ENCODE measurements around the gene ITGB3BP.
"Not testable (repeated sequence)": the region's sequence is repeated elsewhere in the genome, so short reads cannot be mapped to it uniquely, and the experiment has no call there.

The ITGB3BP gene

GRCh38 chr1:63522891-63523728 is at the start of gene ITGB3BP, which contains the start of gene EFCAB7:
TSS of gene ITGB3BP (minus strand) at chr1:63523225. CDS start at chr1:63523133, 92 bp downstream.
TSS of gene EFCAB7 (plus strand) at chr1:63523525. CDS start at chr1:63525573, 2,048 bp downstream.
- DNase-seq (ENCODE audit: low spot score): peak; percentile 81

DNA sequence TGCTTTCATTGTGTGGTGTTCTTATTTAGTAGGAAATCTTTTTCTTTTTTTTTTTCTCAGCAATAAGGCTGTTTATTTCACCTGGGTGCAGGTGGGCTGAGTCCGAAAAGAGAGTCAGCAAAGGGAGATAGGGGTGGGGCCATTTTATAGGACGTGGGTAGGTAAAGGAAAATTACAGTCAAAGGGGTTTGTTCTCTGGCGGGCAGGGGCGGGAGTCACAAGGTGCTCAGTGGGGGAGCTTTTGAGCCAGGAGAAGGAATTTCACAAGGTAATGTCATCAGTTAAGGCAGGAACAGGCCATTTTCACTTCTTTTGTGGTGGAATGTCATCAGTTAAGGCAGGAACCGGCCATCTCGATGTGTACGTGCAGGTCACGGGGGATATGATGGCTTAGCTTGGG is 49.7 kb upstream of the ITGB3BP start:
- not testable (repeated sequence) for DNase-seq (ENCODE audit: low spot score)

- DNase-seq (ENCODE audit: low spot score): no peak
Observed at GRCh38 chr1:63569640-63570316, 46.8 kb upstream of the ITGB3BP start.

DNA sequence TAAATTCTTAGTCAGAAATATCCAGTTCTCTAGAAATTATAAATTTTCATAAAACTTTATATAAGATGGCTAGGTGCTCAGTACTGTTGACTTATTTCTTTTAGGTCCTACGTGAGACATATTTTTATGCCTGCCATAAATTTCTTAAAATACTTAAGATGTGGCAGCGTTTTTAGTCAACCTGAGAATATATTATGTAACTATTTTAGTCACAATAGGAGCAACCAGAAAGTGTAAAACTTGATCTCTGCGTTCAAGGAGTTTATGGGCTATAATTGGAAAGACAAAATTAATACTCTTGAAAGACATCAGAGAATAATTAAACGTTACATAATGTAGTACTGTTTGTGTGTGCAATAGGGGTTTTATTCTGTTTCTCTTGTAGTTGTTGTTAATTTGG is 46.0 kb upstream of the ITGB3BP start:
- no peak for DNase-seq (ENCODE audit: low spot score)

DNA sequence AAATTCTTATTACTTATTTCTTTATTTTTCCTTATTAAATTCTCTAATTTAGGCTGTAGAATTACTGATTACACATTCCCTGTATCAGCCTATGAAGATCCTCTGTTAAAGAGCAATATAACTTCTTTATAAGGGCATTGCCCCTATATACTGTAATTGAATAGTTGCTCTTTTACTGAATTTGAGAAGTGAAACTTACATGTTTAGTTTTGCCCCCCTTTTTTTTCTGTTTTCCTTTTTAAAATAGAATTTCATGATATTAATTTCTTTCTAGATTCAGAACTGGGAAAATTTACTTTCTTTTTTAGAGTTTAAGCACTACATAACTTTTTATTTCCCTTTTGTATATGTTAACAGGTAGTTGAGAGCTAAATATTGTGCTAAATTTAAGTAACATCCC is 40.7 kb upstream of the ITGB3BP start:
- DNase-seq (ENCODE audit: low spot score): no peak

GRCh38 chr1:63559357-63559756 is 36.3 kb upstream of the ITGB3BP start:
- DNase-seq (ENCODE audit: low spot score): no peak

DNA sequence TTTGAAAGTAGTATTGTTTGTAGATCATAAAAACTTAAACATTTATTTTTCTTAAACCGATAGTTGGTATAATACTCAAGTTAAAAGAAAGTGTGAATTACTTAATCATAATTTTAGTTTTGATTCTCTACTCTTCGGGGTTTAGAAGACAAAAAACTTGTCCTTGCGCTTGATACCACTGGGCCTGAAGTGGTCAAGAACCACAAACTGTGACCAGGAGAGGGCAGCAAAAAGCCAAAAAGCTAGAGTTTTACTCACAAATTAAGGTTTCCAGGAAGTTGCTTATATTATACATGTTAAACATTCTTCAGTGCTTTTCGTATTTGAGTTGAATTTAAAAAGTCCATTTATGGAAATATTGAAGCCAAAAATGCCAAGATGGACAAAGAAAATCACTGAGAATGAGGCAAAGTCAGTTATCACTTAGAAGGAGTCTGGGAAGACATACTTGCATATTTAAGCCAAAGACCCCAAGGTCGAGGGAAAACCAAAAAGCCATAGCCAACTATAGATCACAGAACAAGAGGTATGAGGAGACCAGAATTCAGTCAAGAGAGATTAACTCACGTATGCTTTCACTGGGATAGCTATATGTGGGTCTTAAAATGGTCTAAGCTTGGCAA is 34.5 kb upstream of the ITGB3BP start:
- DNase-seq (ENCODE audit: low spot score): peak; percentile 22

DNA sequence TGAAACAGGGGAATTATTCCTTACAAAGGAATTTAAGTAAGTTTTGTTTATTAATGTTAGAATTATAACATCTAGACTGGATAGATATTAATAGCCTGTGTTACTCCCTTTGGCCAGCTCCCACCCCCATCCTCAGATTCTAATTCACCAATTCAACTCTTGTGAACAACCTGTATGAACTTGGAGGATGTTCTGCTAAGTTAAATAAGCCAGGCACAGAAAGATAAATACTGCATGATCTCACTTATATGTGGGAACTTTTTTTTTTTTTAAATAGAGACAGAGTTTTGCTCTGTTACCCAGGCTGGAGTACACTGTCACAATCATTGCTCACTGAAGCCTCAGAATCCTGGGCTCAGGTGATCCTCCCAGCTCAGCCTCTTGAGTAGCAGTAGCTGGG is 32.5 kb upstream of the ITGB3BP start:
- no peak for DNase-seq (ENCODE audit: low spot score)

- DNase-seq (ENCODE audit: low spot score): no peak
Observed at GRCh38 chr1:63548877-63549276, 25.9 kb upstream of the ITGB3BP start.

GRCh38 chr1:63548303-63548702 is 25.3 kb upstream of the ITGB3BP start:
- DNase-seq (ENCODE audit: low spot score): no peak

- no peak for DNase-seq (ENCODE audit: low spot score)
Observed at GRCh38 chr1:63547621-63548294, 24.7 kb upstream of the ITGB3BP start.

DNA sequence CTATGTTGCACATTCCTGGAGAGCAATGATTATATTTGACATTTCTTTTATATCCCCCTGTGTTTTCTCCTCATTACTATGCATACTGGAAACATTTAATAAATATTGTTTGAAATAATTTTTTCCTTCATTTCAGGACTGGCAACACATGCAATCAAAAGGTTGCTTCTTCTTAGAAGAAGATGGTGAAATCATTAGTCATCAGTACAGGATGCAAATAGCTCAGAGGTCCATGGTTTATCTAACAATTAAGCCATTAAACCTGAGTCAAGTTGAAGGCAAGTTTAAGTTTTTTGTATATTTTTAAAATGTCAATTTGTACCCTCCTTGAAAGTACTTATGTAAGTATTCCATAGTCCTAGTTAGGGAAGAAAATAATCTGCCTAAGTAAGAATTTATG is 22.8 kb upstream of the ITGB3BP start:
- no peak for DNase-seq (ENCODE audit: low spot score)

DNA sequence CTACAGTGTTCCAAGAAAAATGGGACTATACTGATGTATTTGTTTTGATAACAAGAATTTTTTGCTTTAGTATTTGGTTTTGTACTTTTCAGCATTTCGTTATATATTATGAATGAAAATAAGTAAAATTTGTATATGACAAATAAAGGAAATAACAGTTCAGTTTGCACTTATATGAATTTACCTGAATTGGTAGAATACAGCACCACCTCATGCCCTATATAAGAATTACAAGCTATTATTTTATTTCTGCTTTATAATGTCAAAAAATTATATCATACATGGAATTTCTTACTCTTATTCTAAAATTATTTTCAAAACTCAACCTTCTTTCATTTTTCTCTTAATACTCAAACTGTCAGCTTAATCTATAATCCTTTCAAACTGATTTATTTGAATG is 14.9 kb upstream of the ITGB3BP start:
- DNase-seq (ENCODE audit: low spot score): peak; percentile 7

GRCh38 chr1:63537006-63537405 is 14.0 kb upstream of the ITGB3BP start:
- DNase-seq (ENCODE audit: low spot score): no peak

GRCh38 chr1:63534406-63534805 is 11.4 kb upstream of the ITGB3BP start:
- no peak for DNase-seq (ENCODE audit: low spot score)

DNA sequence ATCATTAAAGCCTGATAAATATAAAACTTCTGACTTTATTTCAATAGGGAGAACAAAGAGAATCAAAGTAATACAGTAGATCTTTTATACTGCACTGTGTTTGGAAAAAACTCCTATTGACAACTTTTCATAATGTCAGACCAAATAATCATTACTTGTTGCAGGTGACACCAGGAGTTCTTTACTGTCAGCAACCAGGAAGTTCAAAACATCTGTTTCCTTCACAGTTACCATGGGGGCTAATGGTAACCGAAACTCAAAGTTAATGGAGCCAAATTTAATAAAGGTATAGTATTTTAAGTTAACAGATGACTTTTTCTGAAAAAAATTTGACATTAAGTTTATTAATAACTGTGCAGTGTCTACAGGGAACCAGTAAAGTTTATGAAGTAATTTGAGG is 10.9 kb upstream of the ITGB3BP start:
- DNase-seq (ENCODE audit: low spot score): no peak

- no peak for DNase-seq (ENCODE audit: low spot score)
Observed at GRCh38 chr1:63532727-63533126, 9.7 kb upstream of the ITGB3BP start.

GRCh38 chr1:63524201-63524600 is 1.2 kb upstream of the ITGB3BP start:
- DNase-seq (ENCODE audit: low spot score): no peak

- DNase-seq (ENCODE audit: low spot score): no peak
Observed at GRCh38 chr1:63523738-63524137, 713 bp upstream of the ITGB3BP start.

DNA sequence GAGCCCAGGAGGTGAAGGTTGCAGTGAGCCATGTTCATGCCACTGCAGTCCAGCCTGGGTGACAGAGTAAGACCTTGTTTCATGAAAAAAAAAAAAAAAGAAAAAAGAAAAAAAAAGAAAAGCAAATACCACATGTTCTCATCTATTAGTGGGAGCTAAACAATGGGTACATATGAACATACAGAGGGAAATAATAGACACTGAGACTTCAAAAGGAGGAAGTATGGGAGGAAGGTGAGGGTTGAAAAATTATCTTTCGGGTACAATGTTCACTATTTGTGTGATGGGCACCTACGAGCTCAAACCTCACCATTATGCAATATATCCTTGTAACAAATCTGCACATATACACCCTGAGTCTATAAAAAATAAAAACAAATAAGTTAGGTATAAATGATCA is 6.4 kb downstream of the ITGB3BP start:
- no peak for DNase-seq (ENCODE audit: low spot score)

DNA sequence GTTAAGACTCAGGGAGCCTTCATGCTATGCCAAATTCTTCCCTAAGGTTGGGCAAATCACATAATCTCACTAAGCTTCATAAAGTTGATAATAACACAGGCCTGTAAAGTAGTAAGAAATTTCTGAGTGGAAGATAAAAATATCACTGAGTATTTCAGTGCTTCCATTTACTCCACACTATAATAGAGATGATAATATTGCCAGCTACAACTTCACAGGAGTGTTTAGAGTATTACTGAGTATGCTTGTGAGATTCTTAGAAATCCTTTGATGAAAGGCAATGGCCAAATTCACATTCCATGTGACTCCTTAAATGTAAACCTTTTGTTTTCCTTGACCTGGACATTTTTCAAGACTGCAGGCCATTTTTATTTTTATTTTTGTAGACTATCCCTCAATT is 10.4 kb downstream of the ITGB3BP start:
- no peak for DNase-seq (ENCODE audit: low spot score)

- no peak for DNase-seq (ENCODE audit: low spot score)
Observed at GRCh38 chr1:63509718-63510117, 13.3 kb downstream of the ITGB3BP start.
